ENCODE measurements around the gene NELFA.
"Not testable (repeated sequence)": the region's sequence is repeated elsewhere in the genome, so short reads cannot be mapped to it uniquely, and the experiment has no call there.

The NELFA gene

DNA sequence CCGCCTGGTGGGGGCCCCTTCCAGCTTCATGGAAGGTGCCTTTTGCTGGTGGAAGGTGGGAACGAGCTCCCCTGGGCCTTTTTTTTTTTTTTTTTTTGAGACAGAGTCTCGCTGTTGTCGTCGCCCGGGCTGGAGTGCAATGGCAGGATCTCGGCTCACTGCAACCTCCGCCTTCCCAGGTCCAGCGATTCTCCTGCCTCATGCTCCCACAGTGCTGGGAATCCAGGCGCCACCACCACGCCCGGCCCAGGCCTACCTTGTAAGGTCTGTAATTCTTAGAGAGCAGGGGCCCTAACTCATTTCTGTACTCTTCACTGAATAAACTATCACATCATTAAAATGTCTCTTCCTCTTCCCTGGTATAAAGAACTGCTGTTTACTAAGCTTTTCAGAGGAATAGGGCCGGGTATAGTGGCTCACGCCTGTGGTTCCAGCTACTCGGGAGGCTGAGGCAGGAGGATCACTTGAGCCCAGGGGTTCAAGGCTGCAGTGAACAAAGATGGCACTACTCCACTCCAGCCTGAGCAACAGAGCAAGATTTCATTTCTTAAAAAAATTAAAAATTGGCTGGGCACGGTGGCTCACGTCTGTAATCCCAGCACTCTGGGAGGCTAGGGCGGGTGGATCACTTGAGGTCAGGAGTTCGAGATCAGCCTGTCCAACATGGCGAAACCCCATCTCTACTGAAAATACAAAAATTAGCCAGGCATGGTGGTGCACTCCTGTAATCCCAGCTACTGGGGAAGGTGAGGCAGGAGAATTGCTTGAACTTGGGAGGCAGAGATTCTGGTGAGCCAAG is 14.9 kb downstream of the NELFA start:
- DNase-seq, result not testable (repeated sequence)

DNA sequence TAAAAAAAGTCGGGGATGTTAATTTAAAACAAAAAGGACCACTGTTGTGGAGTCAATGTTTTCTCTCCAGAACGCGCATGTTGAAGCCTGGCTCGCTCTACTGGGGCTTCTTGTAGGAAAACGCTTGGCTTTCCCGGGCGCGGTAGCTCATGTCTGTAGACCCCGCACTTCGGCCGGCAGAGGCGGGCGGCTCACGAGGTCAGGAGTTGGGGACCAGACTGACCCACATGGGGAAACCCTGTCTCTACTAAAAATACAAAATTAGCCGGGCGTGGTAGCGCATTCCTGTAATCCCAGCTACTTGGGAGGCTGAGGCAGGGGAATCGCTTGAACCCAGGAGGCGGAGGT is 15.6 kb downstream of the NELFA start:
- no peak for DNase-seq

- DNase-seq, result no peak
Measured at GRCh38 chr4:1992468-1993168, 16.2 kb downstream of the NELFA start.

DNA sequence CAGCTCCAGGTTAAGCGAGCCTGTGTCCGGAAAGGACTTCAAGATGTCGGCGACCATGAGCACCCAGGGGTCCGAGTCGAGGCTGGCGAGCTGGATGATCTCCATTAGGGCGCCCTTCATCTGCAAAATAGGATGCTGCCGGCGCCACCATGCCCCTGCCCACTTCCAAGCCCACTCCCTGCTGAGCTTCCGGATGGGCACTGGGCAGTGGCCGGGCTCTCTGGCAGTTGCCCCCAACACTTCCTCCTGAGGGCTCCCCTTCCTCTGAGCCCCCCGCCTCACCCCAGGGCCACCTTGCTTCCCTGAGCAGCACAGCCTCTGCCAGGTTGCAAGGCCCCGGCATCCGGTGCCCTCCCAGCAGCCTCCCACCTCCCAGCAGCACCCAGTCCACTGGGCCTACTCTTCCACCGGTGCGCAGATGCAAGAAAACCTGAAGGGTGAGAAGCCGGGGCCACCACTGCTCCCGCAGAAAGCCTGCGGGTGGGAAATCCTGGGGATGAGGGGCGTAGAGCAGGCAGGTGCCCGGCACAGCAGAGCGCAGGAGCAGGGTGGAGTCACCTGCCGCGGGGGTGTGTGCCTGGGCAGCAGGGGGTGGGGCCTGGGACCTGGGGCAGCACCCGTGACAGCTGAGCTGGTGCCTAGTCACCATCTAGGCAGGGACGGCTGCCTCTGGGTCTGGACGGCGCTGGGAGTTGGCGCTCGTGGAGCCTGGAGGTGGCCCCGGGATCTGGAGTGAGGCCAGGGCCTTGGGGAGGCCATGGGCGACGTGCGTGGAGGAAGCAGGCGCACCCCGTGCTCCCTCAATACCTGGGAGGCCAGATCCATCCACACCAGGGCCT is 17.0 kb downstream of the NELFA start:
- DNase-seq, result no peak

GRCh38 chr4:1991087-1991486 is 17.7 kb downstream of the NELFA start:
- no peak for DNase-seq

DNA sequence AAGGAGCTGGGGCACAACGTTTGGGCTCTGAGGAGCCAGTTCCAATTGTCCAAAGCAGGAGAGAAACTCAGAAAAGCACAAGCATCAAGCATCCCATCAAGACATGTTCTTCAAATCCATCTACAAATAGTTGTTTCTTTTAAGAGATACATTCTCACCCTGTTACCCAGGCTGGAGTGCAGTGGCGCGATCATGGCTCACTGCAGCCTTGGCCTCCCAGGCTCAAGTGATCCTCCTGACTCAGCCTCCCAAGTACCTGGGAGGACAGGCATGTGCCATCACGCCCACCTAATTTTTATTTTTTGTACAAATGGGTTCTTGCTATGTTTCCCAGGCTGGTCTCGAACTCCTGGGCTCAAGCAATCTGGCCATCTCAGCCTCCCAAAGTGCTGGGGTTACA is 18.1 kb downstream of the NELFA start:
- DNase-seq, result no peak

GRCh38 chr4:1990348-1990645 is 18.5 kb downstream of the NELFA start:
- DNase-seq, result no peak

GRCh38 chr4:1989533-1990347 is 19.0 kb downstream of the NELFA start:
- no peak for DNase-seq

- DNase-seq, result no peak
Measured at GRCh38 chr4:1988327-1988724, 20.4 kb downstream of the NELFA start.

GRCh38 chr4:1987721-1988326 is 20.9 kb downstream of the NELFA start:
- DNase-seq, result no peak

DNA sequence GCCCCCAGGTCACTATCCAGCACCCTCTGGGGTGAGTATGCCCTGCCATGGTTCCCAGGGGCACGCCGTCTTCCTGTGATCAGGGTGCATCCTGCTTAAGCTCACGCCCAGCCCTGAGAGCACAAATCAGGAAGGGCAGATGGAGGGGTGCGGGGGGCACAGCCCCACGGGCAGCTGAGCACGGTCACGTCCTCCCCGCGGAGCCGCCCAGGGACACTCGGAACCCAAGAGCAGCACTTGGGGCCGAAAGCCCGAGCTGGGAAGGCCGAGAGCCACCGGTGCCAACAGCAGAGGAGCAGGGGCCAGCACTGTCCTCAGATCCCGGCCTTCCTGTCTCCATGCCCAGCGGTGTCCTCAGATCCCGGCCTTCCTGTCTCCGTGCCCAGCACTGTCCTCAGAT is 21.5 kb downstream of the NELFA start:
- DNase-seq, result no peak

DNA sequence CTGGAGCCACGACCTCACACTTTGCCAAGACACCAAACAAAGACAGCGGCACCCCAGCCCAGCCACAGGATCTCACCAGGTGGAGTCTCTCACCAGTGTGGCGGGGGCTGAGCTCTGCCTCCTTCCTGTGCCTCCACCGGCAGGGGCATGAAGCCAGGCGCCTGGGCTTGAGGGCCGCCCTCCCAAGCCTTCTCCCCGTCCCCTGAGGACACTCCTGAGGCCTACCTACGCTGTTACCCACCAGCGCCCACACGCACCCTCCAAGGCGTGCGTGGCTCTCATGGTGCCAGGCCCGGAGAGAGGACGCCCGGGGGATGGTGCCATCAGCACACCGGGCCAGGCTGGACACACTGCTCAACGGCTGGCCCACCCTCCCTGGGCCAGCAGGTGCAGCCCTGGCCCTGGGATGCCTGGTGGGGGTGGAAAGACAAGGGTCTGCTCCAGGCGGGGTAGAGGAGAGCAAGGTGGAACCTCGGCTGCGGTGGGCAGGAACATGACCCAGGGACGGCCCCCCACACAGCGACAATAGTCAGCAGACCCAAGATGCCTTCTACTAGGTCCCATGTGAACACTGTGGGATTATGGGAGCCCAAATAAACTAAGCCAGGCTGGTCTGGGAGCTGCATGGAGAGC is 22.1 kb downstream of the NELFA start:
- no peak for DNase-seq

- DNase-seq, result no peak
Measured at GRCh38 chr4:1985780-1986577, 22.8 kb downstream of the NELFA start.

- no peak for DNase-seq
Measured at GRCh38 chr4:1985294-1985693, 23.5 kb downstream of the NELFA start.

- DNase-seq, result no peak
Measured at GRCh38 chr4:1984406-1985191, 24.2 kb downstream of the NELFA start.

DNA sequence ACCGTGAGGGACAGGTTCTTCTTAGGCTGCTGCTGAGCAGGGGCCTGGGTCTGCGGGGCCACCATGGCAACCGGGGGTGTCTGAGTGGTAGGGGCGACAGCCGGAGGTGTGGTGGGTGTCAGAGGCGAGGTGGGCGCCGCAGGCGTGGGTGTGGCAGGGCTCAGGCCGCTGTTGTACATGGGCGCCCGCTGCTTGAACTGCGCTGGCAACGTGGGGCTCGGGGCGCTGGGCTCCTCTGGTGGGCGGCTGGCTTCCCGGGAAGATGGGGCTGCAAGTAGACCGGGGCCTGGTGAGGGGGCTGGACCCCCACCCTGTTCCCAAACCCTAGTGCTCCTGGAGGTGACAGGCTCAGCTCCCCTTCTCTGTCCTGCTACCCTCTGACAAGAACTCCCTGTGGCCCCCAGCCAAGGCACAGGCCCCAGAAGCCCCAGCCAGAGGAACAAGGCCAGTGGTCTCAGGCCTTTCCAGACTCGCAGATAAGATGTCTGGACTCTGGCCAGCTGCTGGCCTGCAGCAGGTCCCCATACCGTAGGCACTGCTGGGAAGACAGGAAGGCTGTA is 24.8 kb downstream of the NELFA start:
- DNase-seq, result no peak

- DNase-seq, result no peak
Measured at GRCh38 chr4:1983053-1983845, 25.5 kb downstream of the NELFA start.

DNA sequence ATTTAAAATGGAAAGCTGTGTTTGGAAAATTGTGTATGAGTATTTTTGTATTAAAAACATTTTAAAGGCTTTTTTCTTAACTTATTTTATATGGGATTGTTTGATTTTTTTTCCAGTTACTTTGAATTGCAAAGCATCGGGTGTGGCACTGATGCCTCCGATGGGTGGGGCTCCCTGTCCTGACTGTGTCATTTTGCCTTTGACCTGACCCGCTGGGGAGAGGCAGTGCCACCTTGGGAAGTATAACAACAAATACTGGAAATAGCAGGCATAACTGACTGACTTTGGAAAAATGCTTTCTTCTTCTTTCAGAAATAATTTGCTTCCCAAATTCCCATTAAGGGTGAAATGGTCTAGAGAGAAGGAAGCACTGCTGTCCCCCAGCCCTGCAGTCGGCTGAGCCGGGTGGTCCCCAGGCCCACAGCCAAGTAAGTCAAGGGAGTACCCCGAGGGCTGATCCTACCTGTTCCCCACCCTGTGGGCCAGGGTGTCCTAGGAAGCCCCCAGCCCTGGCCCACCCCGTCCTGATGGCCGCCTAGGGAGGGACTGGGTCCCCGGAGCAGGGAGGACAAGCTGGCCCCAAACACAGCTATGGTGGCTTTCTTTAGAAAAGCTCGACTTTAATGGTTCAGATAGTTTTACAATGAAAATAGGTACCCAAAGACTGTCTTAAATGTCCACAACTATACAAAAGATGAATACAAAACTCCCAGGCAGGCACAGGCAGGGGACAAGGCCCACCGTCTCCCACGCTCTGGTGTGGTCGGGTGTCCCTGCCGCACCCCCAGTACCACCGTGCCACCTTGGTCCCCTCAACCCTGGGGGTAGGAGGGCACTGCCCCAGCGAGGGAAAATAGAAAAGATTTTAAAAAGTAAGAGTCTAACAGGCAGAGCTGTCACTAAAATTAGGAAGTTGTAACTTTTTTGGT is 26.4 kb downstream of the NELFA start:
- DNase-seq, result no peak

All from stimulated activated CD4-positive, alpha-beta T cell treated with anti-CD3 and anti-CD28 coated beads, Interleukin-15, amount 100 ng/mL, for 24 hours (primary cell).